CD4-positive, alpha-beta memory T cell (primary cell): ENCODE data around the gene B4GALT6. TPM values are rescaled to one million over a fixed set of nuclear protein-coding genes. Genes with fewer than 3 reads are reported as not detected.

ENCODE experiments used
- CTCF ChIA-PET: fragments of 350-600 bp; sonication (Branson Sonifier 250); formaldehyde crosslinking; loops from one replicate; lab custom pipeline; 2021; ENCODE audit warnings: inconsistent platforms; ENCODE audit not compliant: partially characterized antibody; lab: Charles Lee
- POLR2A ChIA-PET: fragments of 350-600 bp; sonication (Branson Sonifier 250); formaldehyde crosslinking; loops from one replicate; lab custom pipeline; 2021; ENCODE audit not compliant: partially characterized antibody; lab: Charles Lee
- DNase-seq, 5 donors: peaks; one replicate each; pipeline versions ENCODE4 v3.0.0 to v3.0.0-alpha.2; 2020 to 2022; ENCODE audit warnings: mixed read lengths in 1 of 5
- H3K27ac ChIP-seq: one replicate; pipeline ENCODE4 v1.7.0; 2013; ENCODE audit warnings: low read depth, low read length
- H3K27me3 ChIP-seq: 2 replicates; pipeline ENCODE4 v1.7.0; 2013; ENCODE audit warnings: mild to moderate bottlenecking, low read length, moderate library complexity; ENCODE audit not compliant: insufficient read depth
- H3K36me3 ChIP-seq: 2 replicates; pipeline ENCODE4 v1.7.0; 2013; ENCODE audit warnings: mild to moderate bottlenecking, low read length, moderate library complexity; ENCODE audit not compliant: insufficient read depth
- H3K4me1 ChIP-seq: 2 replicates; pipeline ENCODE4 v1.7.0; 2013; ENCODE audit warnings: mild to moderate bottlenecking, low read length, moderate library complexity; ENCODE audit not compliant: insufficient read depth
- H3K4me3 ChIP-seq, 2 donors: one replicate each; pipeline ENCODE4 v1.7.0; 2013; ENCODE audit warnings: low read length in 2 of 2, mild to moderate bottlenecking in 1 of 2
- H3K9me3 ChIP-seq, 2 donors: one replicate each; pipeline ENCODE4 v1.7.0; 2013; ENCODE audit warnings: low read length in 2 of 2, control low read depth in 1 of 2; ENCODE audit not compliant: control insufficient read depth in 1 of 2
- H3K27ac Mint-ChIP-seq, 7 donors: one replicate each; pipeline ENCODE4 v1.8.0; 2020 to 2021; ENCODE audit warnings: mixed read lengths in 7 of 7, mild to moderate bottlenecking in 6 of 7, inconsistent platforms in 3 of 7, moderate library complexity in 3 of 7
- H3K27me3 Mint-ChIP-seq, 2 donors: one replicate each; pipeline ENCODE4 v1.8.0; 2020 to 2021; ENCODE audit warnings: mixed read lengths in 2 of 2
- H3K36me3 Mint-ChIP-seq, 2 donors: one replicate each; pipeline ENCODE4 v1.8.0; 2020 to 2021; ENCODE audit warnings: mixed read lengths in 2 of 2, inconsistent platforms in 1 of 2, mild to moderate bottlenecking in 1 of 2
- H3K4me1 Mint-ChIP-seq, 4 donors: one replicate each; pipeline ENCODE4 v1.8.0; 2020 to 2021; ENCODE audit warnings: mixed read lengths in 4 of 4, mild to moderate bottlenecking in 1 of 4
- H3K4me3 Mint-ChIP-seq, 8 donors: one replicate each; pipeline ENCODE4 v1.8.0; 2020 to 2021; ENCODE audit warnings: mixed read lengths in 8 of 8, mild to moderate bottlenecking in 7 of 8, moderate library complexity in 6 of 8, inconsistent platforms in 3 of 8
- H3K9me3 Mint-ChIP-seq, 8 donors: one replicate each; pipeline ENCODE4 v1.8.0; 2020 to 2021; ENCODE audit warnings: mixed read lengths in 8 of 8, mild to moderate bottlenecking in 5 of 8, inconsistent platforms in 3 of 8, moderate library complexity in 1 of 8
- intact Hi-C: fragments of 100-400 bp; cut with micrococcal nuclease; formaldehyde crosslinking; loops from one replicate; pipeline ENCODE4 v1.15.1; 2023
- polyA plus RNA-seq, 2 donors: library from polyadenylated mRNA; unstranded; fragments of 300-500 nt; fragmentation: Illumina TruSeq; gene quantifications; one replicate each; pipeline ENCODE4 v1.2.3, GENCODE V29; 2021
- total RNA-seq, 2 experiments: library from RNA; stranded (reverse); gene quantifications; one replicate each; pipeline ENCODE4 v1.2.3, GENCODE V29; 2021

B4GALT6 gene
- total and polyA plus RNA-seq, 4 experiments from 2014 or later: 0.67 to 0.94 TPM; not detected in 2

DNA sequence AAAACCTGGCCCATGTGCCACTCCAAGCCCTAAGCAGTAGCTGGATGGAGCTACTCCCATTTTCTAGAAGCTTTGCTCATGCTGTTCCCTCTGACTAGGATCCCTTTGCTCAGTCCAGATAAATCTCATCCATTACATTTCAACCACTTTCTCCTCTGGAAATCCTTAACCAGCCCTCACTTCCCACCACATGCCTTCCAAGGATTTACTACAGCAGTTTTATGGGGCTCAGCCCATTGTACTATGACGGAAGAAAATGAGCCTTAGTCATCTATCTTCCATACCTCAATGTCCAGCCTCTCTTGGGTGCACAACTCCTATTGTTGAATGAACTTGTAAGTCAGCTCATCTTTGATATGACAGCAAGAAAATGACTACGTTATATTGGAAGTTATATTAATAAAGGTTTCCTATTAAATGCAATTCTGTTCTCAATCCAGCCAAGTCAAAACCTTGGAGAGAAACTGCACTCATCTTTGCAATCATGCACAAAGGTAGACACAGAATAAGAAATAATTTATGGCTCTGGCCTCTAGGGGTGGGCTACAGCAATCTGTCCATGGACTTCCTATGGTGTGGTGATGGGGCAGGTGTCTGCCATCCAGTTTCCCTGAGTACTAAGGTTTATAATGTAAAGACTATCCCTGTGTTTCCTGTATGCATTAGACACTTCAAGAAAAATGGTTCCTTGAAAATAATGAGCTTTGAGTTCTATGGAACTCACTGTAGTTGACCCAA is 3.4 kb downstream of the B4GALT6 start:
- no peak for DNase-seq
- Histone ChIP-seq H3K4me1 (no peaks in the 10 kb centered on the region), H3K27me3 (peaks cover 10% of the 10 kb centered on the region), H3K4me3 (no peak overlapping the region), H3K9me3 (no peaks in the 10 kb centered on the region), H3K36me3 (no peaks in the 10 kb centered on the region), H3K27ac (no peak overlapping the region)
- Mint-ChIP-seq H3K4me3 (no peak overlapping the region), H3K9me3 (no peaks in the 10 kb centered on the region), H3K4me1 (peaks cover 3 to 18% (median 10%) of the 10 kb centered on the region in 4 donors), H3K36me3 (peaks cover 0 to 2% of the 10 kb centered on the region in 2 donors), H3K27me3 (peaks cover 18 to 19% of the 10 kb centered on the region in 2 donors), H3K27ac (no peak overlapping the region)
- ChIA-PET CTCF (interaction anchor here (0.5 to 1.0 kb wide), 2 partner anchors 8 to 863 kb away, joined by 3 read pairs; no protein-coding TSS in a partner anchor), POLR2A (no interaction called here)
- intact Hi-C loops: loop anchor here (5.0 to 10.0 kb wide), 2 partner anchors 41 to 414 kb away; partner anchors contain the start of gene RNF138

DNA sequence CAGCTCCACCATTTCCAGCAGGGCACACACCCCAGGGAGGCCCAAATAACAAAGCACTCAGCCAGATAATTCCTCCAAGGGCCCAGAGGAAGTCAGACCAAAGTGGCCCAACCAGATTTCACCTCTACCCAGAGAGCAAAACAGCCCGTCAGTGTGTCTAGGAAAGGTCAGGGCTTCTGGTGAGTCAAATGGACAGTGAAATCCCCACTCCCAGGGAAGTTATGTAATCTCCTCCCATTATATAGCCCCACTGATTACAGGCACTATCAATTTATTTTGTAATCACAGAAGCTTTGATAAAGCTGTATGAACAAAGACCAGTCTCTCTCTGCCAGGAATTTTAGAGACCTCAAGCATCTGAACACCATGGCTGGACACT is 4.0 kb downstream of the B4GALT6 start:
- H3K4me3 Mint-ChIP-seq: no peak overlapping the region
- no peak overlapping the region for H3K27ac Mint-ChIP-seq
- peaks cover 18 to 19% of the 10 kb centered on the region in 2 donors for H3K27me3 Mint-ChIP-seq
- H3K9me3 Mint-ChIP-seq: no peaks in the 10 kb centered on the region
- no peak overlapping the region for H3K27ac ChIP-seq
- H3K4me3 ChIP-seq: no peak overlapping the region
- H3K4me1 Mint-ChIP-seq: peaks cover 1 to 13% (median 6%) of the 10 kb centered on the region in 4 donors
- no peaks in the 10 kb centered on the region for H3K36me3 ChIP-seq
- ChIA-PET POLR2A (no interaction called here), CTCF (interaction anchor here (0.5 to 1.0 kb wide), 2 partner anchors 9 to 864 kb away, joined by 3 read pairs; no protein-coding TSS in a partner anchor)
- peaks cover 10% of the 10 kb centered on the region for H3K27me3 ChIP-seq
- H3K9me3 ChIP-seq: no peaks in the 10 kb centered on the region
- no peaks in the 10 kb centered on the region for H3K4me1 ChIP-seq
- intact Hi-C loops: loop anchor here (5.0 to 10.0 kb wide), 2 partner anchors 42 to 414 kb away; partner anchors contain the start of gene RNF138
- H3K36me3 Mint-ChIP-seq: peaks cover 0 to 2% of the 10 kb centered on the region in 2 donors
- DNase-seq: no peak

DNA sequence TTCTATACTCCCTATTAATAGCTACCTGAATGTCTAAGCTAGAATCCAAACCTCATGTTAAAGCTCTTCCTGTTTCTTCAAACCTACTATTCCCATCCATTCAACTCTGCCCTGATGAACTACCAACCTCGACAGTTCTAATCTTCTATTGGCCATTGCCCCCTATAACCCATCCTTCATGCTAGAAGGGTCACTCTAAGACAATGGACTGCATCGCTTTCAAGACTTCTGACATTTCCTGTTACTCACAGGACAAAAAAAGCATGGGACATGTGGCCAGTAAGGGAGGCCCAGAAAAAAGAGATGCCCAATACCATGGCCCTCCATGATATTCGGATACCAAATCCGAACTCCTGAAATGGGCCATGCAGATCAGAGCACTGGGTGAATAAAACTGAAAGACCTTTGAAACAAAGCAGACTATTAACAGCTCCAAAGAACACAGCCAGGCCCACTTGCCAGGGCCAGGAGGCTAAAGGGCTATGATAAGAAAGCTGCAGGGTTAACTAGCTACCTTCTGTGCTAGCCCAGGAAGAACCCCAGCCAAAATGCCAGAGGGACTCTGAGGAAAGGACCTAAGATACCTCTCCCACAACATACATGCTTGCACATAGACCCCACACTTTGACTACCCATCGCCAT is 4.5 kb downstream of the B4GALT6 start:
- Mint-ChIP-seq H3K36me3 (peaks cover 0 to 2% of the 10 kb centered on the region in 2 donors), H3K4me3 (no peak overlapping the region), H3K27me3 (peaks cover 18 to 19% of the 10 kb centered on the region in 2 donors), H3K4me1 (peaks cover 1 to 13% (median 6%) of the 10 kb centered on the region in 4 donors), H3K9me3 (no peaks in the 10 kb centered on the region), H3K27ac (no peak overlapping the region)
- ChIA-PET POLR2A (no interaction called here), CTCF (interaction anchor here (1.0 kb wide), 1 partner anchor 9 kb away, joined by 3 read pairs; no protein-coding TSS in a partner anchor)
- H3K4me1 ChIP-seq: no peaks in the 10 kb centered on the region
- no peak overlapping the region for H3K4me3 ChIP-seq
- H3K9me3 ChIP-seq: no peaks in the 10 kb centered on the region
- H3K27me3 ChIP-seq: peaks cover 10% of the 10 kb centered on the region
- DNase-seq: no peak
- intact Hi-C loops: loop anchor here (5.0 to 10.0 kb wide), 2 partner anchors 42 to 415 kb away; partner anchors contain the start of gene RNF138
- no peak overlapping the region for H3K27ac ChIP-seq
- no peaks in the 10 kb centered on the region for H3K36me3 ChIP-seq

DNA sequence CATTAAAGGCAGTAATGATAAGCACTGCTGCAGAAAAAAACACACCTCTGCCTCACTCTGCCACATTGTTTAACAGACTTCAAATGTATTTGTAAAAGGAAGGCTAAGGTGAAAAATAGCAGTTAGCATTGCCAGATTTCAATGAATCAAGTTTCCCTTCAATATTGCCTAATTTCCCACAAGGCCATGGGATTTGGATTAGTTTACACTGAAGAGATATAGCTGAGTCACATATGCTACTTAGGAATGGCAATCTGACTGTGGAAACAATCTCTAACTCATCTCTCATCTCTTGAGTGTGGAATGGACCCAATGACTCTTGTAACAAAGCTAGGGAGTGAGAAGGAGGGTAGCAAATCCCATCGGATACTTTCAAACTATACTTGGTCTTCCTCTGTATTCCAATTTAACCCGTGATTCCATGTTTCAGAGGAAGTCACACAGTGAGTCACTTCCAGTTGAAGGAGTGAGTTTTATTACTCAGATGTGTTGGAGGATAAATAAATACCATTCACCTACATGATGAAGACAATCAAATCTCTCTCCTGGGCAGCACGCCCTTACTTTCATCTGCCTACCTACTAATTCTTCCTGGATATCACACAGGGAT is 5.1 kb downstream of the B4GALT6 start:
- ChIA-PET CTCF (no interaction called here), POLR2A (no interaction called here)
- H3K27ac Mint-ChIP-seq: no peak overlapping the region
- H3K27ac ChIP-seq: no peak overlapping the region
- no peaks in the 10 kb centered on the region for H3K9me3 ChIP-seq
- H3K27me3 ChIP-seq: peaks cover 10% of the 10 kb centered on the region
- H3K36me3 Mint-ChIP-seq: peaks cover 0 to 2% of the 10 kb centered on the region in 2 donors
- no peak overlapping the region for H3K4me3 ChIP-seq
- intact Hi-C loops: no loop called here
- H3K4me1 Mint-ChIP-seq: peaks cover 1 to 12% (median 4%) of the 10 kb centered on the region in 4 donors
- H3K27me3 Mint-ChIP-seq: peaks cover 17 to 19% of the 10 kb centered on the region in 2 donors
- H3K9me3 Mint-ChIP-seq: no peaks in the 10 kb centered on the region
- no peak for DNase-seq
- no peak overlapping the region for H3K4me3 Mint-ChIP-seq
- H3K36me3 ChIP-seq: no peaks in the 10 kb centered on the region
- H3K4me1 ChIP-seq: no peaks in the 10 kb centered on the region

DNA sequence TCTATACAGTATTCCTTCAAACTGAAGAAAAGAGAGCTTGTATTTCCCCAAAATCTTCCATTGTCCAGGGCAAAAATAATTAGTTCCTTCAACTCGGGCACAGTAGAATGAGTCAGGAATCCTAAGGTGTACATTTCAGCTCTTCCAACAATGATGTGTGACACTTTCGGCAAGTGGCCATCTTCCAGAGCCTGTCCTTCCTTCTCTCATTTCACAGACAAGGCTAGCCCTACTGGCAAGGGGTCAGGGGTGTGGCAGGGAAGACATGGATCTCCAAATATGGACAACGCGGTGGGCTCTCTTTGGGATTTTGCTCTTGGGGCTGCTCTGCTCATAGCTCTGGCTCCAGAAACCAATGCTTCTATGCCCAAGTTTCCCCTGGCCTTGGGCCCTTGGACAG is 6.0 kb downstream of the B4GALT6 start:
- intact Hi-C loops: no loop called here
- no peak overlapping the region for H3K4me3 ChIP-seq
- no peaks in the 10 kb centered on the region for H3K9me3 ChIP-seq
- Mint-ChIP-seq H3K27me3 (peaks cover 13 to 14% of the 10 kb centered on the region in 2 donors), H3K36me3 (no peaks in the 10 kb centered on the region), H3K27ac (no peak overlapping the region), H3K4me3 (no peak overlapping the region), H3K4me1 (peaks cover 0 to 4% (median 0%) of the 10 kb centered on the region in 4 donors), H3K9me3 (no peaks in the 10 kb centered on the region)
- no peaks in the 10 kb centered on the region for H3K36me3 ChIP-seq
- no peak overlapping the region for H3K27ac ChIP-seq
- peaks cover 8% of the 10 kb centered on the region for H3K27me3 ChIP-seq
- no peaks in the 10 kb centered on the region for H3K4me1 ChIP-seq
- ChIA-PET POLR2A (no interaction called here), CTCF (no interaction called here)
- DNase-seq: no peak

DNA sequence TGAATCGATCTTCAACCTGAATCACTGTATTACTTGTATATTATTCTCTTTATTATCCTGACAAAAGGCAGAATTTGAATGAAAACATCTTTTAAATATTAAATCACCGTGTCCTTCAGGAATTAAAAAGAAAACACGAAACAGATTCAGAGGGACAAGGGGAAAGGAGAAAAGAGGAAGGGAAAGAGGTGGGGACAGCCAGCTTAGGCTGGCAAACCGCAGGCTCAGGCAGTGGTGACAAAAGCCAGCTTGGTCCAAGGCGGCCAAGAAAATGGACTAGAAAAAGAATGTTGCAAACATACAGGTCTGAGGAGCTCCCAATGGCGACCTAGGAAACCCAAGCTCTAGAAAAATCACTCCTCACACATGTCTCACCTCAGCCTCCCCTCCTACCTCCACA is 6.8 kb downstream of the B4GALT6 start:
- H3K27ac ChIP-seq: no peak overlapping the region
- no peaks in the 10 kb centered on the region for H3K36me3 Mint-ChIP-seq
- peaks cover 12 to 13% of the 10 kb centered on the region in 2 donors for H3K27me3 Mint-ChIP-seq
- no peaks in the 10 kb centered on the region for H3K4me1 Mint-ChIP-seq
- no peak for DNase-seq
- CTCF ChIA-PET: no interaction called here
- H3K9me3 Mint-ChIP-seq: no peaks in the 10 kb centered on the region
- H3K27ac Mint-ChIP-seq: no peak overlapping the region
- no peaks in the 10 kb centered on the region for H3K36me3 ChIP-seq
- no peaks in the 10 kb centered on the region for H3K4me1 ChIP-seq
- intact Hi-C loops: no loop called here
- H3K4me3 ChIP-seq: no peak overlapping the region
- POLR2A ChIA-PET: no interaction called here
- no peak overlapping the region for H3K4me3 Mint-ChIP-seq
- H3K9me3 ChIP-seq: no peaks in the 10 kb centered on the region
- peaks cover 5% of the 10 kb centered on the region for H3K27me3 ChIP-seq

DNA sequence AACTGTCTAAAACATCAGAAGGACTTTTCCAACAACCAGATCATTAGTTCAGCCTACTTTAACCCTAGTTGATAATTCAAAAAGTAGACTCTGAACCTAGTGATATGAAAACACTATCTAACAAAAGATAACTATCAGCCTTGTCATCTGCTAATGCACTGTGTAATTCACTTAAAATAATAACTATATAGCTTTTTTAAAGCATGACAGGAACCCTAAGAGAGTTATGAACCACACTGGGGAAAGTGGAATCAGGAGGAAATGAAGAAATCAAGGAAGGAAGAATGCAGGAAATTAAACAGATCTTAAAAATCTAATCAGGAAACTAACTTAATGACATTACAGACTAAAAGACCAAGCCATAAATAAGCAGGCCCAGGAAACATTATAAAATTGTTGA is 9.0 kb downstream of the B4GALT6 start:
- Mint-ChIP-seq H3K9me3 (no peaks in the 10 kb centered on the region), H3K4me1 (no peaks in the 10 kb centered on the region), H3K4me3 (no peak overlapping the region), H3K27me3 (peaks cover 7 to 10% of the 10 kb centered on the region in 2 donors), H3K27ac (no peak overlapping the region), H3K36me3 (no peaks in the 10 kb centered on the region)
- ChIA-PET POLR2A (no interaction called here), CTCF (no interaction called here)
- Histone ChIP-seq H3K27me3 (peaks cover 5% of the 10 kb centered on the region), H3K36me3 (no peaks in the 10 kb centered on the region), H3K4me3 (no peak overlapping the region), H3K9me3 (no peaks in the 10 kb centered on the region), H3K4me1 (no peaks in the 10 kb centered on the region), H3K27ac (no peak overlapping the region)
- DNase-seq: no peak
- intact Hi-C loops: no loop called here
